Measurements from ENCODE around the gene ELF2. TPM values are rescaled to one million over a fixed set of nuclear protein-coding genes. Genes with fewer than 3 reads are reported as not detected.
A peak's percentile ranks its signal among the peaks of the same experiment; 100 is the strongest.
"Not testable (repeated sequence)": the region's sequence is repeated elsewhere in the genome, so short reads cannot be mapped to it uniquely, and the experiment has no call there.

Gene ELF2
- total RNA-seq, 2 experiments from 2014 or later = 25.1 to 25.6 TPM

GRCh38 chr4:139131209-139131870 lies 45.7 kb downstream of the ELF2 start:
- Mint-ChIP-seq H3K27ac (no peak overlapping the region), H3K4me1 (ENCODE audit: low read depth) (no peaks in the 10 kb centered on the region), H3K9me3 (no peaks in the 10 kb centered on the region), H3K36me3 (ENCODE audit: low read depth) (peaks cover 3% of the 10 kb centered on the region), H3K27me3 (ENCODE audit: low read depth) (no peaks in the 10 kb centered on the region), H3K4me3 (no peak overlapping the region)
- DNase-seq = no peak
- CTCF ChIA-PET = no interaction called here
- intact Hi-C loops (cut with micrococcal nuclease) = no loop called here

GRCh38 chr4:139129206-139129605 lies 47.8 kb downstream of the ELF2 start:
- intact Hi-C loops (cut with micrococcal nuclease) = no loop called here

GRCh38 chr4:139126898-139127297 lies 50.1 kb downstream of the ELF2 start:
- Mint-ChIP-seq H3K27ac (no peak overlapping the region), H3K36me3 (ENCODE audit: low read depth) (no peaks in the 10 kb centered on the region), H3K4me1 (ENCODE audit: low read depth) (no peaks in the 10 kb centered on the region), H3K27me3 (ENCODE audit: low read depth) (no peaks in the 10 kb centered on the region), H3K9me3 (no peaks in the 10 kb centered on the region), H3K4me3 (no peak overlapping the region)
- no peak for DNase-seq
- intact Hi-C loops (cut with micrococcal nuclease) = no loop called here
- CTCF ChIA-PET = no interaction called here

More at GRCh38 chr4:139129206-139129605, 47.8 kb downstream of the ELF2 start:
- Mint-ChIP-seq H3K4me1 (ENCODE audit: low read depth) (no peaks in the 10 kb centered on the region), H3K4me3 (no peak overlapping the region), H3K27ac (no peak overlapping the region), H3K9me3 (no peaks in the 10 kb centered on the region), H3K36me3 (ENCODE audit: low read depth) (peaks cover 1% of the 10 kb centered on the region), H3K27me3 (ENCODE audit: low read depth) (no peaks in the 10 kb centered on the region)
- CTCF ChIA-PET = no interaction called here
- no peak for DNase-seq

- Mint-ChIP-seq H3K27me3 (ENCODE audit: low read depth) (no peaks in the 10 kb centered on the region), H3K4me1 (ENCODE audit: low read depth) (no peaks in the 10 kb centered on the region), H3K9me3 (no peaks in the 10 kb centered on the region), H3K36me3 (ENCODE audit: low read depth) (no peaks in the 10 kb centered on the region), H3K4me3 (no peak overlapping the region), H3K27ac (no peak overlapping the region)
- intact Hi-C loops (cut with micrococcal nuclease) = no loop called here
- CTCF ChIA-PET = interaction anchor here (1.5 kb wide), 1 partner anchor 25 kb away, joined by 7 read pairs; no protein-coding TSS in a partner anchor
- no peak for DNase-seq
These were observed 53.1 kb downstream of the ELF2 start for GRCh38 chr4:139123910-139124309.

GRCh38 chr4:139118365-139118764 lies 58.7 kb downstream of the ELF2 start:
- DNase-seq = no peak
- intact Hi-C loops (cut with micrococcal nuclease) = no loop called here
- Mint-ChIP-seq H3K4me1 (ENCODE audit: low read depth) (no peaks in the 10 kb centered on the region), H3K36me3 (ENCODE audit: low read depth) (peaks cover 2% of the 10 kb centered on the region), H3K27ac (no peak overlapping the region), H3K4me3 (no peak overlapping the region), H3K27me3 (ENCODE audit: low read depth) (no peaks in the 10 kb centered on the region), H3K9me3 (no peaks in the 10 kb centered on the region)
- CTCF ChIA-PET = interaction anchor here (0.6 kb wide), 1 partner anchor 228 kb away, joined by 3 read pairs; no protein-coding TSS in a partner anchor

- no peaks in the 10 kb centered on the region for H3K4me1 Mint-ChIP-seq (ENCODE audit: low read depth)
- CTCF ChIA-PET = no interaction called here
These were observed 61.8 kb downstream of the ELF2 start for GRCh38 chr4:139115226-139115625.

GRCh38 chr4:139114795-139115194 lies 62.2 kb downstream of the ELF2 start:
- intact Hi-C loops (cut with micrococcal nuclease); H3K4me3 Mint-ChIP-seq; CTCF ChIA-PET; DNase-seq; H3K9me3 Mint-ChIP-seq; H3K4me1 Mint-ChIP-seq (ENCODE audit: low read depth); H3K27ac Mint-ChIP-seq; H3K27me3 Mint-ChIP-seq (ENCODE audit: low read depth); H3K36me3 Mint-ChIP-seq (ENCODE audit: low read depth): not testable (repeated sequence)

More at GRCh38 chr4:139115226-139115625, 61.8 kb downstream of the ELF2 start:
- no peaks in the 10 kb centered on the region for H3K9me3 Mint-ChIP-seq
- no peak overlapping the region for H3K4me3 Mint-ChIP-seq
- H3K27me3 Mint-ChIP-seq (ENCODE audit: low read depth) = no peaks in the 10 kb centered on the region
- H3K27ac Mint-ChIP-seq = no peak overlapping the region
- H3K36me3 Mint-ChIP-seq (ENCODE audit: low read depth) = peaks cover 2% of the 10 kb centered on the region
- intact Hi-C loops (cut with micrococcal nuclease) = no loop called here
- no peak for DNase-seq

- intact Hi-C loops (cut with micrococcal nuclease) = no loop called here
- no peak for DNase-seq
- Mint-ChIP-seq H3K36me3 (ENCODE audit: low read depth) (peaks cover 2% of the 10 kb centered on the region), H3K27me3 (ENCODE audit: low read depth) (no peaks in the 10 kb centered on the region), H3K4me3 (no peak overlapping the region), H3K27ac (no peak overlapping the region), H3K4me1 (ENCODE audit: low read depth) (no peaks in the 10 kb centered on the region), H3K9me3 (no peaks in the 10 kb centered on the region)
- CTCF ChIA-PET = no interaction called here
These were observed 64.4 kb downstream of the ELF2 start for GRCh38 chr4:139112650-139113049.

- no peak for DNase-seq
- CTCF ChIA-PET = interaction anchor here (0.9 kb wide), 1 partner anchor 9 kb away, joined by 3 read pairs; no protein-coding TSS in a partner anchor
- H3K4me1 Mint-ChIP-seq (ENCODE audit: low read depth) = no peaks in the 10 kb centered on the region
- H3K36me3 Mint-ChIP-seq (ENCODE audit: low read depth) = no peaks in the 10 kb centered on the region
- no peak overlapping the region for H3K4me3 Mint-ChIP-seq
- H3K9me3 Mint-ChIP-seq = no peaks in the 10 kb centered on the region
- H3K27ac Mint-ChIP-seq = no peak overlapping the region
- H3K27me3 Mint-ChIP-seq (ENCODE audit: low read depth) = no peaks in the 10 kb centered on the region
- intact Hi-C loops (cut with micrococcal nuclease) = no loop called here
These were observed 68.4 kb downstream of the ELF2 start for GRCh38 chr4:139108567-139109128.

- Mint-ChIP-seq H3K9me3 (no peaks in the 10 kb centered on the region), H3K36me3 (ENCODE audit: low read depth) (no peaks in the 10 kb centered on the region), H3K27me3 (ENCODE audit: low read depth) (no peaks in the 10 kb centered on the region), H3K4me3 (no peak overlapping the region), H3K4me1 (ENCODE audit: low read depth) (no peaks in the 10 kb centered on the region), H3K27ac (no peak overlapping the region)
- CTCF ChIA-PET = interaction anchor here (0.8 to 3.9 kb wide), 12 partner anchors 9 to 398 kb away, joined by 3 to 28 read pairs (median 3); no protein-coding TSS in a partner anchor
- intact Hi-C loops (cut with micrococcal nuclease) = loop anchor here (1.0 to 5.0 kb wide), 6 partner anchors 69 to 552 kb away; no protein-coding TSS in a partner anchor
- peak; percentile 89 for DNase-seq
These were observed 77.5 kb downstream of the ELF2 start for GRCh38 chr4:139099366-139099982.

- no peaks in the 10 kb centered on the region for H3K9me3 Mint-ChIP-seq
- H3K4me1 Mint-ChIP-seq (ENCODE audit: low read depth) = no peaks in the 10 kb centered on the region
- H3K27ac Mint-ChIP-seq = no peak overlapping the region
- H3K27me3 Mint-ChIP-seq (ENCODE audit: low read depth) = no peaks in the 10 kb centered on the region
- intact Hi-C loops (cut with micrococcal nuclease) = no loop called here
- H3K4me3 Mint-ChIP-seq = no peak overlapping the region
- no peak for DNase-seq
- no peaks in the 10 kb centered on the region for H3K36me3 Mint-ChIP-seq (ENCODE audit: low read depth)
- CTCF ChIA-PET = no interaction called here
These were observed 84.7 kb downstream of the ELF2 start for GRCh38 chr4:139092271-139092670.

GRCh38 chr4:139085141-139085540 lies 91.9 kb downstream of the ELF2 start:
- Mint-ChIP-seq H3K27ac (peak overlapping the region; percentile 87), H3K27me3 (ENCODE audit: low read depth) (no peaks in the 10 kb centered on the region), H3K4me3 (peak overlapping the region; percentile 99), H3K4me1 (ENCODE audit: low read depth) (peaks cover 22% of the 10 kb centered on the region), H3K36me3 (ENCODE audit: low read depth) (peaks cover 11% of the 10 kb centered on the region), H3K9me3 (no peaks in the 10 kb centered on the region)
- intact Hi-C loops (cut with micrococcal nuclease) = no loop called here
- CTCF ChIA-PET = interaction anchor here (1.0 to 2.1 kb wide), 2 partner anchors 11 to 55 kb away, joined by 3 to 10 read pairs; no protein-coding TSS in a partner anchor
- DNase-seq = no peak

Data from activated naive CD4-positive, alpha-beta T cell treated with anti-CD3 and anti-CD28 coated beads for 36 hours (primary cell).